HK-2 (cell line): ENCODE measurements around the gene PRM3.

ENCODE experiments used
- DNase-seq: peaks from one replicate; pipeline ENCODE4 v3.0.0-alpha.2; 2018; ENCODE audit not compliant: unreplicated experiment

PRM3 gene

GRCh38 chr16:11258553-11259492 lies 14.6 kb downstream of the PRM3 start:
- DNase-seq, result no peak

GRCh38 chr16:11257131-11257938 lies 16.1 kb downstream of the PRM3 start:
- DNase-seq, result peak; percentile 55

DNA sequence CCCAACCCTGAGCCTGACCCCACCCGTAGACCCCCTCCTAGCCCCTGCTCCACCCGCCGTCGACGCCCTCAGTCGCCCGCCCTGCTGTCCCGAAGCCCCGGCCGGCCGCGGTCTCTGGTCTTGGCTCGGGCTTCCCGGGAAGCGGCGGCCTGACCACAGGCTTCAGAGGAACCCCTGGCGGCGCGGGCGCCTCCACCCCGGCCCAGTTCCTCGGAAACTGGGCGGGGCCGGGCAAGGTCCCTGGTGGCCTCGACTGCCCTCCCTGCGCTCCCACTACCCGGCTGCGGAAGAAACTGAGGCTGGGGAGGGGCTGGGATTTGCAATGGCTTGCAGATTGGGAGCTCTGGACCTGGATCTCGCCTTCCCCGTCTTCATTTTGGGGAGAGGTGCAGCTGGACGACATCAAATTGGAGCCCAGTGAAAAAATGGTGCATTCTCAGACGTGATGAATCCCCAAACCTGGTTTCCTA lies 16.7 kb downstream of the PRM3 start:
- peak; percentile 55 for DNase-seq

DNA sequence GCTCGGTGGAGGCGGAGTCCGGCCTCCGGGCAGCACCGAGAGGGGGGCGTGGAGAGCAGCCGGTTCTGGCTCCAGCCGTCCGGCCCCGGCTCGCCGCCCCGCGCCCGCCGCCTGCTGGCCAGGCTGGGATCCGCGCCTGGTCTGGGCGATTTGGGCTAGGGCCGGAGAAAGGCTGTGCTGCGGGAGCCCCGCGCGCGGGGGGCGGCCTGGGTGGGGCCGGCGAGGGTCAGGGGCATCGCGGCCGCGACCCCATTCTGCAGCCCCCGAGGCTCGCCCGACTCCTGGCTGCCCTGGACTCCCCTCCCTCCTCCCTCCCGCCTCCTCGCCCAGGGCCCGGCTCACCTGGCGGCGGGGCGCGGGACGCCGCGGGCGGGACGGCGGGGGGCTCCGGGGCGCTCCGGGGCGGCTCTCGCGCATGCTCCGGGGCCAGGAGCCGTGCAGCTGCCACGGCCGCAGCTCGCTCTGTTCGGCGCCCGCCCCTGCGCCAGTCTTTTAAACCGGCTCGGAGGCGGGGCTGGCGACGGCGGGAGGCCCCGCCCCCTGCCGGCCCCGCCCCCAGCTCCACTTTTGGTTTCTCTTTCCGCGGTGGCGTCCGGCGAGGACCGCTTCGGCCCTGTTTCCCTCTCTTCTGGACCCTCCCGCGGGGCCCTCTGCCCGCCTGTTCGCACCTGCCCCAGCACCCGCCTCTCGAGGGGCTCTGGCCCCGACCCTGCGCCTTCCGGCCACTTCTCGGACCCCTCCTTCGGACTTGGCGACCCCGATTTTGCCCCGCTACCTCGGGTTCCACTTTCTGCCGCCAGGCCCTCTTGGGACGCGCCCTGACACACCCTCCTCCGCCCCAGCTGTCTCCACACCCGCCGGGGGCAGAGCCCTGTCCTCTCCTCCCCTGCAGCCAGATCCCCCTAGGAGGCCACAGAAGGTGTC lies 17.4 kb downstream of the PRM3 start, which contains the start of gene SOCS1:
Gene SOCS1 (minus strand): TSS at position 468 of the 924 bp plus-strand sequence. CDS start 726 bp downstream, outside the sequence.
- peak; percentile 75 for DNase-seq

DNA sequence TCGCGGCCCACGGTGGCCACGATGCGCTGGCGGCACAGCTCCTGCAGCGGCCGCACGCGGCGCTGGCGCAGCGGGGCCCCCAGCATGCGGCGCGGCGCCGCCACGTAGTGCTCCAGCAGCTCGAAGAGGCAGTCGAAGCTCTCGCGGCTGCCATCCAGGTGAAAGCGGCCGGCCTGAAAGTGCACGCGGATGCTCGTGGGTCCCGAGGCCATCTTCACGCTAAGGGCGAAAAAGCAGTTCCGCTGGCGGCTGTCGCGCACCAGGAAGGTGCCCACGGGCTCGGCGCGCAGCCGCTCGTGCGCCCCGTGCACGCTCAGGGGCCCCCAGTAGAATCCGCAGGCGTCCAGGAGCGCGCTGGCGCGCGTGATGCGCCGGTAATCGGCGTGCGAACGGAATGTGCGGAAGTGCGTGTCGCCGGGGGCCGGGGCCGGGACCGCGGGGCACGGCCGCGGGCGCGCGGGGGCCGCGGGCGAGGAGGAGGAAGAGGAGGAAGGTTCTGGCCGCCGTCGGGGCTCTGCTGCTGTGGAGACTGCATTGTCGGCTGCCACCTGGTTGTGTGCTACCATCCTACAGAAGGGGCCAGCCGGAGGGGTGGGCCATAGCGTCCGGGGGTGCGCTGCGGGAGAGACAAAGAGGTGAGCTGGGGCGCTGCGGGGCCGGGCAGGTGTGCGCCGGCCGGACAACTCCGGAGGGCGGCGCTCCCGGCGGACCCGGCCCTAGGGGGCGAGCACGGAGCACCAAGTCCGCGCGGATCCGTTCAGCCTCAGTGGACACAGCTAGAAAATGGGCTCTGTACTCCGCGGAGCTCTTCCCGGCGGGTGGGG lies 18.3 kb downstream of the PRM3 start:
- no peak for DNase-seq

GRCh38 chr16:11253995-11254912 lies 19.2 kb downstream of the PRM3 start:
- no peak for DNase-seq

GRCh38 chr16:11253009-11253994 lies 20.1 kb downstream of the PRM3 start:
- no peak for DNase-seq

GRCh38 chr16:11252482-11252931 lies 20.9 kb downstream of the PRM3 start:
- no peak for DNase-seq

- DNase-seq, result no peak
These were observed 21.6 kb downstream of the PRM3 start for GRCh38 chr16:11251525-11252481.

- DNase-seq, result no peak
These were observed 22.5 kb downstream of the PRM3 start for GRCh38 chr16:11250786-11251524.

GRCh38 chr16:11250091-11250785 lies 23.2 kb downstream of the PRM3 start:
- no peak for DNase-seq

DNA sequence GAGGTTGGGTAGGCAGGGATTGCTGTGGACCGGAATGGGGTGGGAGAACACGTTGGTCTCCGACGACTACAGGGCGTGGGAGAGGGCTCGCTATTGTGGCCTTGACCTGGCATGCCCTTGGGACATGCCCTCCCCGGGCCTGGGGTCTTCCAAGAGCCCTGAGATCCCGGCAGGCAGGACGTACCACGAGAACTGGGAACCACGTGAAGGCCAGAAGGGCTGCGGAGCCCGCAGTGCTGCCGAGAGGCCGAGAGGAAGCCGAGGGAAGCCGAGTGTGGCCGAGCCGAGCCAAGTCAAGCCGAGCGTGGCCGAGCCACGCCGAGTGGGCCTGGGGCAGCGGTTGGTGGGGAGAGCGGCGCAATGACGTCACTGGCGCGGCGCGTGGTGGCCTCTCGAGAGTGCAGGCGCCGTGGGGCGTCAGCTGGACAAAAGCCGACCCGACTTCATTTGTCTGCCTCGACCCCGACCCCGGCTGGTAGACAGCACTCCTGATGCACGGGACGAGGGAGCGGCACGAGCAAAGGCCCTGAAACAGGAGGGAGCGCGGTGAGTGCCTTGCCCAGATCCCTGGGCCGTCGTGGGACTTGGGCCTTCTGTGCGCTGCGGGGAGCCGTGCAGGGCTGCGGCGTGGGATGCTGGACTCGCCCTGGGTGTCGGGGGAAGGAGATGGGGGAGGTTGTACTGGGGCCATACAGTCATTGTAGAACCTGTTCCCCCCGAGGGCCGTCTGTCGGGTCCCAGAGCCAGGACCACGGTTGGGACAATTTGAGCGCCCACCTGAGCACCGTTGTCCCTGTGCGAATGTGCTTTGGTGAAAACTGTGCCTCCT lies 24.0 kb downstream of the PRM3 start:
- DNase-seq, result no peak

DNA sequence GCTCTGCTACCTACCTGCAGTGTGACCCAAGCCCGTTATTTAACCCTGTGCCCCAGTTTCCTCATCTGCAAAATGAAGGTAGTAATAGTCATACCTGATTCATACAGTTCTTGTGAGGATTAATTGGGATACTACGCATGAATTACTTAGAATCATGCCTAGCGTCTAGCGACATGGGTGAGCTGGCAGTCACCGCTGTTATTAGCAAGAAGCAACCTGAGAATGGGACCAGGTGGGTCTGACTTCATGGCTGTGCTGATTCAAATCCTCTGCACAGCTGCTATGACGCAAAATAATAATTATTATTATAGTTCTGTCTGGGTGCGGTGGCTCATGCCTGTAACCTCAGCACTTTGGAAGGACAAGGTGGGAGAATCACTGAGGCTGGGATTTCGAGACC lies 25.3 kb downstream of the PRM3 start:
- DNase-seq, result no peak

GRCh38 chr16:11245988-11246387 lies 27.4 kb downstream of the PRM3 start:
- no peak for DNase-seq
